Liver (tissue), 9 donors: ENCODE results near the gene LOXL4. TPM values are rescaled to one million over a fixed set of nuclear protein-coding genes. Genes with fewer than 3 reads are reported as not detected.

Source experiments
- DNase-seq: peaks from one replicate; pipeline ENCODE4 v3.0.0-alpha.2; 2017; ENCODE audit warnings: low spot score
- H3K27ac ChIP-seq, 2 donors: one replicate each; pipeline ENCODE4 v1.7.0; 2013; ENCODE audit warnings: inconsistent platforms in 2 of 2, low read length in 2 of 2, control low read depth in 1 of 2, low read depth in 1 of 2, mild to moderate bottlenecking in 1 of 2
- H3K27me3 ChIP-seq, 4 donors: one replicate each; pipeline versions ENCODE4 v1.6.1 to v1.7.0; 2013; ENCODE audit warnings: low read length in 3 of 4, inconsistent platforms in 1 of 4, mild to moderate bottlenecking in 1 of 4, moderate library complexity in 1 of 4; ENCODE audit not compliant: control insufficient read depth in 4 of 4, insufficient read depth in 4 of 4
- H3K36me3 ChIP-seq, 4 donors: one replicate each; pipeline versions ENCODE4 v1.6.1 to v1.7.0; 2013; ENCODE audit warnings: low read length in 3 of 4, mild to moderate bottlenecking in 3 of 4, low read depth in 1 of 4, moderate library complexity in 1 of 4; ENCODE audit not compliant: control insufficient read depth in 4 of 4, insufficient read depth in 3 of 4
- H3K4me1 ChIP-seq, 4 donors: one replicate each; pipeline versions ENCODE4 v1.6.1 to v1.7.0; 2013; ENCODE audit warnings: low read length in 3 of 4, mild to moderate bottlenecking in 3 of 4, moderate library complexity in 1 of 4; ENCODE audit not compliant: control insufficient read depth in 4 of 4, insufficient read depth in 4 of 4
- H3K4me3 ChIP-seq, 3 donors: one replicate each; pipeline versions ENCODE4 v1.6.1 to v1.7.0; 2013; ENCODE audit warnings: low read length in 3 of 3, control low read depth in 1 of 3, low read depth in 1 of 3, mild to moderate bottlenecking in 1 of 3
- H3K9ac ChIP-seq, 2 donors: one replicate each; pipeline ENCODE4 v1.7.0; 2013; ENCODE audit warnings: low read length in 2 of 2, mild to moderate bottlenecking in 2 of 2, moderate library complexity in 2 of 2, control low read depth in 1 of 2, low read depth in 1 of 2
- H3K9me3 ChIP-seq, 4 donors: one replicate each; pipeline versions ENCODE4 v1.6.1 to v1.7.0; 2013; ENCODE audit warnings: low read length in 3 of 4; ENCODE audit not compliant: control insufficient read depth in 4 of 4
- ATF3 ChIP-seq: IDR thresholded peaks from 2 replicates; pipeline ENCODE4 v1.6.1; 2016; ENCODE audit warnings: antibody characterized with exemption
- CTCF ChIP-seq: fragments of 150-350 bp; IDR thresholded peaks from 2 replicates; pipeline ENCODE4 v1.5.1; 2017; ENCODE audit warnings: improper control_type of control experiment, low read depth, low read length; ENCODE audit not compliant: missing input control
- EGR1 ChIP-seq, 2 donors: IDR thresholded peaks; 2 replicates each; pipeline ENCODE4 v1.6.1; 2016 to 2018; ENCODE audit warnings: antibody characterized with exemption in 2 of 2, low read depth in 2 of 2
- FOXA1 ChIP-seq: IDR thresholded peaks from 2 replicates; pipeline ENCODE4 v1.6.1; 2016; ENCODE audit warnings: antibody characterized with exemption
- FOXA2 ChIP-seq: IDR thresholded peaks from 2 replicates; pipeline ENCODE4 v1.6.1; 2016; ENCODE audit warnings: antibody characterized with exemption
- GABPA ChIP-seq, 2 donors: IDR thresholded peaks in 1 of 2; conservative IDR thresholded peaks in 1 of 2; 2 replicates each; pipeline ENCODE4 v1.6.1; 2016; ENCODE audit warnings: antibody characterized with exemption in 2 of 2, mild to moderate bottlenecking in 1 of 2, moderate library complexity in 1 of 2
- HNF4A ChIP-seq, 2 donors: conservative IDR thresholded peaks; 2 replicates each; pipeline ENCODE4 v1.6.1; 2016; ENCODE audit warnings: antibody characterized with exemption in 2 of 2, mild to moderate bottlenecking in 2 of 2
- HNF4G ChIP-seq: IDR thresholded peaks from 2 replicates; pipeline ENCODE4 v1.6.1; 2016; ENCODE audit warnings: antibody characterized with exemption
- JUND ChIP-seq, 2 donors: IDR thresholded peaks; 2 replicates each; pipeline ENCODE4 v1.6.1; 2016; ENCODE audit warnings: antibody characterized with exemption in 2 of 2
- MAX ChIP-seq: IDR thresholded peaks from 2 replicates; pipeline ENCODE4 v1.6.1; 2016; ENCODE audit warnings: antibody characterized with exemption
- NR2F2 ChIP-seq: IDR thresholded peaks from 2 replicates; pipeline ENCODE4 v1.6.1; 2016; ENCODE audit warnings: antibody characterized with exemption
- RAD21 ChIP-seq, 2 donors: IDR thresholded peaks; 2 replicates each; pipeline ENCODE4 v1.6.1; 2016; ENCODE audit warnings: antibody characterized with exemption in 2 of 2, mild to moderate bottlenecking in 2 of 2
- REST ChIP-seq: IDR thresholded peaks from 2 replicates; pipeline ENCODE4 v1.6.1; 2016; ENCODE audit warnings: antibody characterized with exemption, mild to moderate bottlenecking
- RXRA ChIP-seq, 2 donors: IDR thresholded peaks; 2 replicates each; pipeline ENCODE4 v1.6.1; 2017 to 2018; ENCODE audit warnings: antibody characterized with exemption in 2 of 2, mild to moderate bottlenecking in 1 of 2
- SP1 ChIP-seq: IDR thresholded peaks from 2 replicates; pipeline ENCODE4 v1.6.1; 2018; ENCODE audit warnings: antibody characterized with exemption, mild to moderate bottlenecking
- TAF1 ChIP-seq: conservative IDR thresholded peaks from 2 replicates; pipeline ENCODE4 v1.6.1; 2016; ENCODE audit warnings: antibody characterized with exemption, mild to moderate bottlenecking
- YY1 ChIP-seq: IDR thresholded peaks from 2 replicates; pipeline ENCODE4 v1.6.1; 2016; ENCODE audit warnings: antibody characterized with exemption, mild to moderate bottlenecking
- ZBTB33 ChIP-seq: IDR thresholded peaks from 2 replicates; pipeline ENCODE4 v1.6.1; 2016; ENCODE audit warnings: antibody characterized with exemption
- polyA plus RNA-seq, 2 donors: library from polyadenylated mRNA; stranded (reverse) in 1 of 2; unstranded in 1 of 2; fragments of 200-250 nt in 1 of 2; fragments of >200 nt in 1 of 2; fragmentation: Nextera tagmentation in 1 of 2; extraction: Ambion mirVana in 1 of 2; gene quantifications; one replicate each; pipeline versions ENCODE4 v1.2.1 to v1.2.3, GENCODE V29; 2013 to 2015
- total RNA-seq, 2 donors: library from RNA; depleted of rRNA; stranded (reverse); fragments of >200 nt; gene quantifications; one replicate each; pipeline ENCODE4 v1.2.3, GENCODE V29; 2014
- donor health status: healthy.
- donor health status: healthy.
- donor health status: healthy.
- donor health status: healthy.
- donor health status: healthy.

Gene LOXL4
- total and polyA plus RNA-seq, 4 donors: 0.38 to 18.5 (median 1.0) TPM

GRCh38 chr10:98316661-98317060, 48.7 kb upstream of the LOXL4 start:
- H3K9me3 ChIP-seq: no peaks in the 10 kb centered on the region
- no peak overlapping the region for H3K4me3 ChIP-seq
- no peak for TF ChIP-seq FOXA1
- TF ChIP-seq HNF4A (conservative IDR thresholded peaks at IDR 0.05): no peak
- TF ChIP-seq GABPA (IDR thresholded peaks at IDR 0.05 in 1 of 2, conservative IDR thresholded peaks at IDR 0.05 in 1 of 2): no peak
- no peak for TF ChIP-seq REST
- TF ChIP-seq EGR1 (IDR thresholded peaks at IDR 0.05; ENCODE audit: low read depth in 2 of 2): no peak
- TF ChIP-seq FOXA2: no peak
- no peak for TF ChIP-seq JUND (IDR thresholded peaks at IDR 0.05)
- no peak for TF ChIP-seq ZBTB33
- TF ChIP-seq SP1: peak; percentile 11
- TF ChIP-seq ATF3: no peak
- TF ChIP-seq TAF1: no peak
- no peak for TF ChIP-seq MAX
- TF ChIP-seq NR2F2: peak; percentile 68
- peak; percentile 9 to 19 for TF ChIP-seq RAD21 (IDR thresholded peaks at IDR 0.05)
- TF ChIP-seq HNF4G: no peak
- TF ChIP-seq YY1: no peak
- TF ChIP-seq CTCF: no peak
- peak in 1 of 2 donors; percentile 46 for TF ChIP-seq RXRA (IDR thresholded peaks at IDR 0.05)
- no peaks in the 10 kb centered on the region for H3K36me3 ChIP-seq
- no peak overlapping the region for H3K9ac ChIP-seq
- H3K27me3 ChIP-seq: no peaks in the 10 kb centered on the region
- peak overlapping the region in 1 of 2 donors; percentile 5 for H3K27ac ChIP-seq
- H3K4me1 ChIP-seq: no peaks in the 10 kb centered on the region
- DNase-seq: no peak
